ENCODE results near the gene USP3. TPM values are rescaled to one million over a fixed set of nuclear protein-coding genes. Genes with fewer than 3 reads are reported as not detected.

Gene USP3
- polyA plus RNA-seq, 1 donor, result 52.0 TPM

DNA sequence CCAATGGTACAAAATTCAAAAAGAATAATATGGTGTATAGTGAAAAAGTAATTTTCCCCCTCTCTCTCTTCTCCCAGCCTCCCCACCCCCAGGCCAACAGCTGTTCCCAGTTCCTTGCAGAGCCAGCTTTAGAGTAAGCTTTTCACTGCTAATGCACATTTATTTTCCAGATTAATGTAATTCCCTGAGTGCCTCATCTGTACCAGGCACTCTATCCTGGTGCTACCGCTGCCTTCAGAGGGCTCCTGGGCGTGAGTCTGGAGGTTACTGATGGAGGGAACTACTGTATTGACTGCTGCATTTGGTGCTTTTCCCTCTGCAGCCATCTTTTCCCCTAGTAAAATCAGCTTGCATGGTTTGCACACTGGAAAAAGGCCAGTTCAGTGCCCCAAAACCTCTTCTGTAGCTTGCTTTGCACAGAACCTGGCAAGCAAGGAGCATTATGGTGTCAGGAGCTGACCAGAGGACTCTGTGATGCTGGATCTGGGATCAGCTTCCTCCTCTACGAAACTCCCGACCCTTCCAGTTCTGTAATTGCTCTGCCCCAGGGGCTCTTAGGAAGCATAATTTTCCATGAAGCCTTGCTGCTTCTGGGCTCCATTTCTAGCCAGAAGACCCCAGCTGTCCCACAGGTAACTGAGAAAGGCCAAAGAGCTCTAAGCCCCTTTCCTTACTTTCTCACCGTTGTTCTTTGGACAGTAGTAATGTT, 8.5 kb upstream of the USP3 start:
- DNase-seq, result no peak

DNA sequence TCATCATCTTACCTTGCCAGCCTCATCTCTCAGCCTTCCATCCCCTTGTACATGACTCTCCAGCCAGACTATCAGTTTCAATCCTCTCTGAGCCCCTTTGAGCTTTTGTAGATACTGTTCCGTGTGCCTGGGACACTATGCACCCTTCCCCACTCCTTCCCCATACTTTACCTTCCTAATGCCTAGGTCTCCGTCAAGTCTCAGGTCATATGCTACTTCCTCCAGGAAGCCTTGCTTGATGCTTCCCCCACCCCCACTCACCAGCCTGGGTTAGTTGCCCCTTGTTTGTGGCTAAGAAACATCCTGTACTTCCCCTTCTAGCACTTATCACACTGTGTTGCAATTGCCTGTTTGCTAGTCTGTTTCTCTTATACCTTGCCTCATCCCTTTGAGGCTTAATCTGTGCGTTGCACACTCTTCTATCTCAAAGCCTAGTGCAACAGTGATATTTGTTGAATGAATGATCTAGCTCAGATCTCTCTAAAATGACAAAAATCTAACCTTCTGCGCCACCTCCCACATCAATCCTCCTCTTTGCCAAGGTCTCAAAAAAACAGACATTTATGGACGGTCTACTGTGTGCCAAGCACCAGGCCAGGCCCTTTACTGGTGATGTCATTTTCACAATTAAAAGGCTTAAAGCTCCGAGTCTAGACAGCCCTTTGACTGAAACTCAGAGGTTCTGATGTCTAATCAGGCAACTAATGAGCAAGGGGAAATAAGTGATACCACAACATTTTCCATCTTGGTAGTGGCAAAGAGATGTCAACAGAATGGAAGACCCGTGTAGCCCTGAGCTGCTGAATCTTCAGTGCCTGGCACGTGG, 6.5 kb upstream of the USP3 start:
- no peak for DNase-seq

DNA sequence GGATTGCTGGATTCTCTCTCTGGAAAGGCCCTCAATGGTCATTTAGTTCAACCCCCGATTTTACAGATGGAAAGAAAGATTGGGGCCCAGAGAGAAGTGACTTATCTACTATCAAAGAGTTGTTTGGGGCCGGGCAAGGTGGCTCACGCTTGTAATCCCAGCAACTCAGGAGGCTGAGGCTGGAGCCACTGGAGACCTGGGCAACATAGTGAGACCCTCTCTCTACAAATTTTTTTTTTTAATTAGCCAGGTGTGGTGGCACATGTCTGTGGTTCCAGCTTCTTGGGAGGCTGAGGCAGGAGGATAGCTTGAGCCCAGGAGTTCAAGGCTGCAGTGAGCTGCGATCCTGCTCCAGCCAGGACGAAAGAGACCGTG, 5.2 kb upstream of the USP3 start:
- DNase-seq, result no peak

DNA sequence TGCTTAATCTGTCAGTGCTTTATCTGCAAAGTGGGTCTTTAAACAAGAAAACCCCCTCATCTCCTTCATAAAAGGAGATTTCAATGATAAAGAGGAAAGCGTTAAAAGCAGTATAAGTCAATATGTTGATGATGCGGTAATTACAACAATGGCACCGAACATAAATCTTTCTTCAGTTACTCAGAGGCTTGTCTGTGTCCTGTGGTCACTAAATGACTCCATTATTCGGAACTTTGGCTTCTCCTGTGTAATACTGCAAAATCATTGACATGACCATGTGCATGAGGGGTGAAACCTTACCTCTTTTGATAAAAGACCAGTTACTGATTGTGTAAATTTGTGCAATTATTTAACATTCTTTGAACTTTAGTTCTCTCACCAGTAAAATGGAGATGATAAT, 4.8 kb upstream of the USP3 start:
- no peak for DNase-seq

DNA sequence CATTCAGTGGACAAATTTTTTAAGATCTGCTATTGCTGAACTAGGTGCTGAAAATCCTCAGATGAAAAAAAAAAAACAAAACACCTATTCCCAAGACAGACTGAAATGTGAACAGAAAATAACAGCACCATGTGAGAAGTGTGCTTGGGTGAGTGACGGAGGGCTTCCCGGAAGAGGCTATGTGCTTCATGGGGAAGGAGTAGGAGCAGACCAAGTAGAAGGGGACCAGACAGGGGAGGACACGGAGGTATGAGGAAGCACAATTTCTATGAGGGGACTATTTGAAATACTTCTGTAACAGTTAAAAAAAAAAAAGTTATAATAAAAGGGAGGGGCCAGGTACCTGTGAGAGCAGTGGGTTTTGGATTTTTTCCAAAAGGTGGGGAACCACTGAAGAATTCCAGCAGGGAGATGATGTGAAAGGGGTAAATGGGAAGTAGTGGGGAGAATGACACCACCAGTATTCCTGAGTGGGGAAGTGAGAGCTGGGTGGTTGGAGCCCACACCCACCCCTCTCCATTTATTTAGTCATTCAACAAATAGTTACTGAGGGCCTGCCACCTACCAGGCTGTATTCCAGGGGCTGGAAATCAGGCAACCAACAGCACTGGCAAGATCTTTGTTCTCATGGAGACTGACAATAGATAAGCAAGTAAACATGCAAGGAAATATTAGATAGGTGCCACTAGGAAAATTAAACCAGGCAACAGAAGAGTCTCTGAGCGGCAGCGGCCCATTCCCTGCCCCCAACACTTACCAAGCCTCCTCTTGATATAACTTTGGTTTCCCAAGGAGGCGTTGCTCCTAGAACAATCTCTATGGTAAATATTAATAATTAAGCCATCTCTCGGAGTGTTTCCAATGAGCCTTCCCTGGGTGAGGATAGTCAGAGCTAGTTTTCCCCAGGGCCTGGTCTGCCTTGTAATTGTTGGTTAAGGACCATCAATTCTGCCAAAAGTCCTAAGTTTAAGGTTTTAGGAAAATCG, 3.8 kb upstream of the USP3 start:
- DNase-seq, result no peak

DNA sequence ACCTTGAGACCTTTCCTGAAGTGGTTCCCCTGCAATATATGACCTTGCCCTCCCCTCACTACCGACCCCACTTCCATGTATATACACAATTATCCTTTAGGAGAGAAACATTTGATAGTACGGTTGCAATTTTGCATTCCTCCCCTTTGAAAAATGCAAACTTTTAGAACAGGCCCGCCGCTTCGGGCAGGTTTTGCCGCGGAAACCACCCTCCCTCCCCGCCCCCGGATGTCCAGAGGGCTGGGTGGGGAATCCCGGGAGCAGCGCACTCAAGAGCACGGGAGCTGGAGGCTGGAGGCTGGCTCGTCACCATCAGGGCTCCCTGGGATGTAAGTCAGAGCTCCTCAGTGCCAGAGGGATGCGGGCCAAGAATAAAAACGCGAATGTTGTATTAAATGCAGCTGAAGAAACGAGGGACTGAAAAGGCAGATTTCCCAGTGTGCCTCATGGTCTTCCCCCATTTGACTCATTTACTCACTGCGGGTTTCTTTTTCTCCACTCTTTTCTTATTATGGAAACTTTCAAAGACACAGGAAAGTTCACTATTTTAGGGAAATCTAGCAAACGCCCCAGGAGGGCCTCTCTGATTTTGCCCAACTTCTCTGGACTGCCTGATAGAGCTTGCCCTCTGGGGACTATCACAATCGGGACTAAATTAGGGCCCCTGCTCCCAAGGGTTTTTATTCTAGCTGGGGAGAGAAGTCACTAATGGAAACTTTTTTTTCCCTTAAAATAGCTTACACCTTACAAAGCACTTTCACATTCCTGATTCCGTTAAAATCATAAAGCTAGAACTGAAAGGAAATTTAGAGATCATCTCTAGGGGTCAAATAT, 2.9 kb upstream of the USP3 start:
- DNase-seq, result peak; percentile 67

DNA sequence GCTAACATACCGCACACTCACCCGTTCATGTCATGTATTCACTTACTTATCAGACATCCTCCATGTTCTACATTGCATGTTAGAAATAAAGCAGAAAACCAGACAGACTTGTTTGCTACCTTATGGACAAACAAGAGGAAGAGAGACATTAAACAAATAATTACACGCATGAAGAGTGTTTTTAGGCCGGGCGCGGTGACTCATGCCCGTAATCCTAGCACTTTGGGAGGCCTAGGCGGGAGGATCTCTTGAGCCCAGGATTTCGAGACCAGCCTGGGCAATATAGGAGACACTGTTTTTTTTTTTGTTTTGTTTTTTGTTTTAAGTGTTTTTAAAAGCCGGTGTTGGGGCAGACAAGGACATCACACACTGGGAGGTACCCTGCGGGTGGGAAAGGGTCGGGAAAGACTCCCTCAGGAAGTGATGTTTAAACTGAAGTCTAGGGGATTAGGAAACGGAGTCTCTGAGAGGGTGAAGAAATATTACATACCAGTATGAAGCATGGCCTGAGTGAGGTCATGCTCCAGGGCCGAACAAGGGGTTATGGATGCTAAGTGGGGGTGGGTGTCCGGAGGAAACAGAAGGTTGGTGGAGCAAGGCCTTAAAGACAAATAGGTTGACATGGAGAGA, 2.1 kb upstream of the USP3 start:
- no peak for DNase-seq

DNA sequence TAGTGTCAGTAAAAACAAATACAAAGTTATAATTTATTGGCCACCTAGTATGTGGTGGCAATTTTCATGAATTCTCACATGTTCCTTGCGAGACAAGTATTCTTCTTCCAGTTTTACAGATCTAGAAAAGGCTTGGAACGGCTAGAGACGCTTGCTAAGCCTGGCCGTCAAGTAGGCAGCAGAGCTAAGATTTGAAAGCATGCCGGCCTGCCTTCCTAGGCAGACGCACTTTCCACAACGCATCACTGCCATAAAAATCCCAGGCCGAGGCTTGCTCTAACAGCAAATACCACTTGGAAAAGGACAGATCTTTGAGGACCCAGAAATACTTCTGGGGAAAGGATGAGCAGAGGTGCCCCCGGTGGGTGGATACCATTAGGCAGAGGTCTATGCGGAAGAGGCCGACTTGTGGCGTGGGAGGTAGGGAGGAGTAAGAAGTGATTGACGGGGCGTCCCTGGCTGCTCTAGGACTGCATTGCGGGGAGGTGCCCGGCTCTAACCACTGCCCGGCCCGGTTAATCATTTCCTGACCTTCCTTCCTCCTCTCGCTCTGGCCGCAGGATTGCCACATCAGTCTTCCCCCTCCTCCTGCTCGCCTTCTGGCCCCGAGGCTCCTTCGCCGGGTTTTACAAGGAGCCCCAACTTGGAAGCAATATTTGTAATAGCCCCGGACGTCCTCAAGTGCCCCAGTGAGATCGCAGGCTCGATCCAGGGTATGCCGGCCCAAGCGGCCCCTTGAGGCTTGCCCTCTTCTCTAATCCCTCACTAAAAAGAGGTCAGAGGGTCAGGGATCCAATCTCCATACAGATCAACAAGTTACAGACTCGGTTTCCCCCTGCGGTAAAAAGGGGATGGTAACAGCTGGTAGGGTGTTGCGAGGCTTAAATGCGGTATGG, 1.3 kb upstream of the USP3 start:
- peak; percentile 68 for DNase-seq

DNA sequence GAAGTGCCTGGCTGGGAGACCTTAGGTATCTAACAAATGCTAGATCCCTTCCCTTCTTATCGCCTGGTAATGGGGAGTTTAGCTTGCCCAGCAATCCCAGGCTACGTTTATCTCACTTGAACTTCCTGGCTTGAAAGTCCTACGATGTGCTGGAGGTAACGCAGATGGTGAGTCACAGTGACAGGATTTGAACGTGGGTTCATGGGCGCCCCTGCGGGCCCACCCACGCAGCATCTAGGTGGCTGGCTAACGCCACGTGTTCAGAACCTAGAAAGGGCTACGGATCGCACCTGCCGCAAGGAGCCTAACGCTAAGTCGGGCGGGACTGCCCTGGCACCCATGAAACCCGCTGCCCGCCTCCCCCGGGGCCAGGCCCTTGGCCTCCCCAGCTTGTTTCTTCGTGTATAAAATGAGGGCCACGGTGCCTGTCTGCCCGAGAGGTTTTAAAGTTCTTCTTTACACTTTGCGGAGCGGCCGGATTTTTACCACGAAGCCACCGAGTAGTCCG, 600 bp upstream of the USP3 start:
- DNase-seq, result peak; percentile 27

DNA sequence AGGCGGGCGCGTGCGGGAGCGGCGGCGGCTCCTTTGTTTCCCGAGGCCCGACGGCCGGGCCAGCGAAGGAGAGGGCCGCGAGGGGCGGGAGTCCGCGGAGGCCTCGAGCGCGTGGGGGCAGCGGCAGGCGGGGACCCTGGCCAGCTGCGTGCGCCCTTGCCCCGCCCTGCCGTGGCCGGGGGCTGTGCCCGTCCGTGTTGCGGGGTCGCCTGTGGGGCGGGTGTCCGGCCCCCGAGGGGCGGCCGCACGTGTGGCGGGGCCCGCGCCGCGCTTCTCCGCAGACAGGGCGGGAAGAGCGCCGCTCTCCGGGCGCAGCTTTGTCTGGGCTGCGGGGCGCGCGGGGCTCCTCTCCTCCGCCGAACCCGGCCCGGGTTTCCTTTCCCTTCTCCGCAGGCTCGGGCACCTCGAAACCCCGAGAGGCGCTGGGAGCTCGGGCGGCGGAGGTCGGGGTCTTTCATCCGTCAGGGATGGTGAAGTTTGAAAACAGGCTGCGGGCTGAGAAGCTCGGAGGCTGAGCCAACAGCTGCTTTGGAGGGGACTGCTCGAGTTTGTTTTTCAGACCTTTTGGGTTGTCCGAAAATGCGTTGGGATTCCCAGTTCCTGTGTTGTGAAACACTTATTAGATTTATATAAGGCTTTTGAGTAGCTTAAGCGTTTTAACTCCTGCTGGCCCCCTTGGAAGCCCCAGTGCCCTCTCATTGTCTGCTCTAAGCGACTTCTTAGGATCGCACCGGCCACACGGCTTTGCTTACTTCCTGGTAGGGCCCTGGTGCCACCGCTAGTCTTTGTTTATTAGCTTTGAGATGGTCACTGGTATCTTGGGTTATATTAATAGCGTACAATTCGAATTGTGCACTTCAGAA, 817 bp downstream of the USP3 start:
- peak; percentile 50 for DNase-seq

DNA sequence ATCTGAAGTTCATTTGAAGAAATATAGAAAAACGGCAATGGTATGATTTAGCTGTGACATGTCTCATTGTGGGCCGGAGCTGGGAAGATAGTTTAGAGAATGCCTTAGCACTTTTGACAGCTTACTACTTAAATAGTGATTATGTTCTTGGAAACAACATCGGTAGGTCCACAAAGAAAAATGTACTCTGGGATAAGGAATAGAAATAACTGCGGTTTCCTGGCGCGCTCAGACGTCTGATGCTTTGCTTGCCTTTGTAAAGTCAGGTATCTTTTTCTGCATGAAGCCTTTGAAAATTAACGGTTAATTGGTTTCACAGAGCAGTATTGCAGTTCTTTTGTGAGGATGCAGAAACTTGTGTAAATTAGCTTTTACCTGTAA, 1.4 kb downstream of the USP3 start:
- no peak for DNase-seq

DNA sequence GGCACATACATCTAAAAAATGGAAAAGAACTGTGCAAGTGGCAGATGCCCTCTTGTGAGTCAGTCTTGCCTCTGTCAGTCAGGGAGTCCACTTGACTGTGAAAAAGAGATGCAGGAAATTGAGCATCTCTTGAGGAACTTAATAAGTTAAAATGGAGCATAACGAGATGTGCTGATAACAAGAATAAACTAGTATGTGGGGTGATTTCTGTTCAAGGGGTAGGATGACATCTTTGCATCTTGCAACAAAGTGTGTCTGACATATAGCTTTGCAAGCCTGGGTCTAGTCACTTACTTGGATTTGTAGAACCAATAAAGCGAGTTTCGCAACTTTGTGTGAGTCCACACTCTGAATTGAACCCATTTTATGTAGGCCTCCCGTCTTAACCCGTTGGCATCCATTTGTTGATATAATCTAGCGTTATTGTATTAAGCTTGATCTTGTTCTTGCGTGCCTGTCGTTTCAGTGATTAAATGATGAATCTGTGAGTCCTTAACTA, 2.2 kb downstream of the USP3 start:
- DNase-seq, result no peak

DNA sequence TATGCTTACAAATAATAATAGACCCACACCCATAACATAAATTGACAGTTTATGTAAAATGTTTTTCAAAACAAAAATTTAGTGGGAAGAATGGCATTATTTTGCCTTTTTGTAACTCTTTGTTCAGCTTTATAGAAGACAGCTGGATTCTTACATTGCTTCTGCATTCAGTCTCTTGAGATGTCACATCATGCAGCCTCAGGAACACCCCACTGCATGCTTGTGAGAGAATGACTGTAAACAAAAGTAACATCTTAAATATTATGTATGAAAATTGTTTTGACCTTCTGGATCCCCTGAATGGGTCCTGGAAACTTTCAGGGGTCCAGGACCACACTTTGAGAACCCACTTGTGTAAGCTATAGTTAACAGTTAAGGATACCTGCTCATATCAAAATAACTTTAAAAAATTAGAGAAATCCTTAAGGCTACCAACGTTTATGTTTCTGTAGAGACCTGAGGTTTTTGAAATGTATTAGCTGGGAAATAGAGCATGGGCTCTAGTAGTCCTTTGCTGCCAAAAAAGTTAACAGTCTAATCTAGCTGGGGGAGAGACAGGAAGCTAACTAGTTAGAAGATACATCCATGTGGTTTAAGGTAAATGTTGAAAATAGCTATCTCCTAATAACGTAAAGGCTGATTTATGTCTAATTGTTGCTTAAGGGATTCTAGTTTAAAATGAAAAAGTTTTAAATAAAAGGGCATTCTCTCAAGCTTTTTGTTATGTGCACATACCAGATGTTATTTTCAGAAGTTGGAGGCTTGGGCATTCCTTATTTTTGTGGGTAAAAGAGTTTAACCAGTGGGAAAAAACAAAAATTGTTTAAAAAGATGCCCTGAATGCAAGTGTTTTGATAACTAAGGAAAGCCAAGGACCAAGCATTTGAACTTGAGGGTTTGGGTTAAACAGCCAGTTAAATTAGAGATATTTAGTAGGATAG, 3.8 kb downstream of the USP3 start:
- no peak for DNase-seq

DNA sequence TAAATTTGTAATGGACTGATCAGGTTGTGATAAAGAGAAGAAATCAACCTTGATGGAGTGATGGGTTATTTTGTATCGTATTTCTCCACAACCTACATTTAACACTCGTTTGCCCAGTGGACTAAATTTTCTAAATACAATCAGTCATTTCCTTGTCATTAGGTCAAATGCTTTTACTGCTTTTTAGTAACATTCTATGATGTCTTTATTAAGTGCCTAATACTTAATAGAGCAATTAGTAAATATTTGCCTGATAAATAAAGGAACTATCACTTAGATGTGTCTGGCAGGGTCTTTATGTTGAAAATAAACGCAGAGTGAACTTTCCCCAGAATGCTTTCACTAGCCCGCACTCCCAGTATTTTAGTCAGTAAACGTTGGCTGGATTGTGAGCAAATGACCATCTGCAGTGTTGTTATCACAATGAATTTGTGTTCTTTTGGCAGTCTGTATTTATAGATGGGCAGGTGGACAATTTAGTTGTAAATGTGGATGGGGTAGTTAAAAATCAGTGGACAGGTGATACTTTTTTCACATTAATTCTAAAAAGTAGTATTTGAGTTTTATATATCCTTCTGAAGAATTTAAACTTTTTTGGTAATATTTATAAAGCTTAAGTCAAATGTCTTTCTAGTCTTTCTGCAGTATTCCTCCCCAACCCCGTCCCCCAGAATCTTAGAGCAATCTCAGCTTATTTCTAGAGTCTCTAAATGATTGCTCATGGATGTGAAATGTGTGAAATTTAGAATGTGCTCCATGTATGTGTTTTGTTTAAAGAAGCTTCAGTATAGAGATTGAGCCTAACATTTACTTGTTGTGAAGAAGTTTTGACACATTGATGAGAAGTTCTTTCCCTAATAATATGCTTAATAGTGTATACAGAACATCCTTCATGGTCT, 4.9 kb downstream of the USP3 start:
- no peak for DNase-seq

DNA sequence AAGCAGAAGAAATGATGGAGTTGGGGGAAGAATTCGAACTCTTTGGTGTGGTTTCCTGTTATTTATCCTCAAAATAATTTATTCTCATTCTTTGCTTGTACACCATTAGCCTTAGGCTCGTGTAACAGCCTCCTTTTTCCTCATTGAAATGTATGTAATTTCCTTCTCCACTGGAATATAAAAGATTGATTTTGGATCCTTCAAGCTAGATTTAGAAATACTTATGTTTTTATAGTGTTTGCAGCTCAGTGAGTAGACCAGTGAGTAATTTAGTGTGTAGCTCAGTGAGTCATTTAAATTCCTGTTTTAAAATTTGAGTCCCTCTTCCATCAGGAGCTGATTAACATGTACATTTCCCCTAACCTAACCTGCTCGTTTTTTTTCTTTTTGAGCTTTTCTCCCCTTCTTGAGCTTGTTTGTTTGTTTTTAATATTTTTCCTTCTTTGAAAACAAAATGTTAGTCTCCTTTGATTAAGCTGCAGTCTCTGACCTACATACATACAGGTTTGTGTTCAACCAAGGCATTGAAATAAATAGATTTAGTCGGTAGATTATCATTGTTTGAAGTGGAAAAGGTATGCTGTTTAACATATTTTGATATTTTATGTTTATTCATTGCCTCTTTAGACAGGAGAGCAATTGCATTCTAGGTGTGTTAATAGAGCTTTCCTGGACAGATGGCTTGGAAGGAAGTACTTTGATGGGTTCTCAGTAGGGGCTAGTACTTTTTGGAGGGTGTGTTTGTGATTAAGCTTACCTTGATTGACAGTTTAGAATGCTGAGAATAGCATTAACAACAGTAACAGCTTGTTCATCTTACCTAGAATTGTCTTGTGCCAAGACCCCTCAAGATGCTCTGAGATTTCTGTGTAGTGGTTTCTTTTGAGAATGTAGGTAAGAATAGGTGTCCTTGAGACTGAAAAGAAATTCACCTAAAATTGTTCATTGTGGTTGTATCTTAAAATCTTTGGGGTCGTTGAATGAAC, 5.9 kb downstream of the USP3 start:
- DNase-seq, result no peak

Measured in left kidney (tissue), 2 donors.